Measurements from ENCODE around the gene SGCD.

Gene SGCD

DNA sequence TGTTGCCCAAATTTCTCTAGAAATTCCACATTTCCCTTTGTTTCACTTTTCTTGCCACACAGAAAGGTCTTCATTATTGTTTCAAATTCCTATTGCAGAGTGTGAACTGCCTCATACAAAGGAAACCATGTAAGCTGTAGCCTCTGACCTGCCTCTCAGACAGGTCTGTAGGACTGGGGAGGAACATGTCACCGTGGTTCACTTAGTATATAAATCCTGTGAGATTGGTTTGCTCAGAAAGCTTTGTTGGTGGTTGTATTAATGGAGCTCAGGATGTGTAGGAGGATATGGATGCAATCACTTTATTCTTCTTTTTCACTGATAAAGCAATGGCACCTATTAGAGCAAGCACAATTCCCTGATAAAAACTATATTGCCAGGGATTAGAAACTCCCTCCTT is 4.2 kb downstream of the SGCD start:
- Histone ChIP-seq H3K27me3 (no peaks in the 10 kb centered on the region), H3K36me3 (no peaks in the 10 kb centered on the region), H3K9me3 (no peaks in the 10 kb centered on the region), H3K4me3 (ENCODE audit: low read depth, low read length) (no peak overlapping the region), H3K4me1 (no peaks in the 10 kb centered on the region)
- no peak for DNase-seq
- TF ChIP-seq, protein P1, sequence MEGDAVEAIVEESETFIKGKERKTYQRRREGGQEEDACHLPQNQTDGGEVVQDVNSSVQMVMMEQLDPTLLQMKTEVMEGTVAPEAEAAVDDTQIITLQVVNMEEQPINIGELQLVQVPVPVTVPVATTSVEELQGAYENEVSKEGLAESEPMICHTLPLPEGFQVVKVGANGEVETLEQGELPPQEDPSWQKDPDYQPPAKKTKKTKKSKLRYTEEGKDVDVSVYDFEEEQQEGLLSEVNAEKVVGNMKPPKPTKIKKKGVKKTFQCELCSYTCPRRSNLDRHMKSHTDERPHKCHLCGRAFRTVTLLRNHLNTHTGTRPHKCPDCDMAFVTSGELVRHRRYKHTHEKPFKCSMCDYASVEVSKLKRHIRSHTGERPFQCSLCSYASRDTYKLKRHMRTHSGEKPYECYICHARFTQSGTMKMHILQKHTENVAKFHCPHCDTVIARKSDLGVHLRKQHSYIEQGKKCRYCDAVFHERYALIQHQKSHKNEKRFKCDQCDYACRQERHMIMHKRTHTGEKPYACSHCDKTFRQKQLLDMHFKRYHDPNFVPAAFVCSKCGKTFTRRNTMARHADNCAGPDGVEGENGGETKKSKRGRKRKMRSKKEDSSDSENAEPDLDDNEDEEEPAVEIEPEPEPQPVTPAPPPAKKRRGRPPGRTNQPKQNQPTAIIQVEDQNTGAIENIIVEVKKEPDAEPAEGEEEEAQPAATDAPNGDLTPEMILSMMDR (IDR thresholded peaks at IDR 0.05; ENCODE audit: low read depth, low read length) = no peak

DNA sequence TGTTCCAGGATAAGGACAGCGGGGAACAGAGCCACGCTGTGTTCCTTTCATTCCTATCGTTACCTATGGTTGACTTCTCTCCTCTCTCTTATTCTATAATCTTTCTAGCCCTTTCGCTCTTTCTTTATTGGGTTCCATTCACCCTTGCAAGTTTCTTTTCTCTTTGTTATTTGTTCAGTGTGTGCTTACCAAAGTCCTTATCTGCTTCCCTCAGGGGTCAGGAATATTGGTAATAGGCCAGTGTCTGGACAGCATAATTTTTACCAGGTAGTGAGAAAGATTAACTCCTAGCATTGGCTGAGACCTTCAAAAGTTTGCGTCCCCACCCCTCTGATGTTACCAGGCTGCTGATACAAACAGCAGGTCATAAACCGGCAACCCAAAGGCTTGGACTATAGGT is 4.9 kb downstream of the SGCD start:
- H3K27me3 ChIP-seq = no peaks in the 10 kb centered on the region
- H3K4me1 ChIP-seq = no peaks in the 10 kb centered on the region
- no peak for DNase-seq
- H3K9me3 ChIP-seq = no peaks in the 10 kb centered on the region
- no peak overlapping the region for H3K4me3 ChIP-seq (ENCODE audit: low read depth, low read length)
- no peaks in the 10 kb centered on the region for H3K36me3 ChIP-seq
- TF ChIP-seq, protein P1 (IDR thresholded peaks at IDR 0.05; ENCODE audit: low read depth, low read length) = no peak

DNA sequence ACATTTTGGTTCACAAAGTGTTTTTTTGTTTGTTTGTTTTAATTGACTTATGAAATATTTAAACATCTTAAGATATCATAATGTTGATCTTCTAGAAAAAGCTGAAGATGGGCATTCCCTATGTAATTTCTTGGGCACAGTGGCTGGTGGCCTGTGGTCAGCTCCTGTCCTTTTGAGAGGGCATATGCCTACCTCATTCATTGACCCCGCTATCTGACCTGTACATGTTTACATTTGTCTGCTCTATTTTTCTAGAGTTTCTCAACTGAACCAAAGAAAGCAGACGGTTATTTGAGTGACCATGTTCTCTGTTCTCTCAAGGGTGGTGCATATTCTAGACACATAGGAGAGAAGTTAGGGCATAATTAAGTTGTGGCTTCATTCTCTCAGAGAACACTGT is 5.3 kb downstream of the SGCD start:
- no peaks in the 10 kb centered on the region for H3K36me3 ChIP-seq
- H3K9me3 ChIP-seq = no peaks in the 10 kb centered on the region
- TF ChIP-seq, protein P1 (IDR thresholded peaks at IDR 0.05; ENCODE audit: low read depth, low read length) = no peak
- no peak overlapping the region for H3K4me3 ChIP-seq (ENCODE audit: low read depth, low read length)
- no peaks in the 10 kb centered on the region for H3K27me3 ChIP-seq
- DNase-seq = no peak
- no peaks in the 10 kb centered on the region for H3K4me1 ChIP-seq

DNA sequence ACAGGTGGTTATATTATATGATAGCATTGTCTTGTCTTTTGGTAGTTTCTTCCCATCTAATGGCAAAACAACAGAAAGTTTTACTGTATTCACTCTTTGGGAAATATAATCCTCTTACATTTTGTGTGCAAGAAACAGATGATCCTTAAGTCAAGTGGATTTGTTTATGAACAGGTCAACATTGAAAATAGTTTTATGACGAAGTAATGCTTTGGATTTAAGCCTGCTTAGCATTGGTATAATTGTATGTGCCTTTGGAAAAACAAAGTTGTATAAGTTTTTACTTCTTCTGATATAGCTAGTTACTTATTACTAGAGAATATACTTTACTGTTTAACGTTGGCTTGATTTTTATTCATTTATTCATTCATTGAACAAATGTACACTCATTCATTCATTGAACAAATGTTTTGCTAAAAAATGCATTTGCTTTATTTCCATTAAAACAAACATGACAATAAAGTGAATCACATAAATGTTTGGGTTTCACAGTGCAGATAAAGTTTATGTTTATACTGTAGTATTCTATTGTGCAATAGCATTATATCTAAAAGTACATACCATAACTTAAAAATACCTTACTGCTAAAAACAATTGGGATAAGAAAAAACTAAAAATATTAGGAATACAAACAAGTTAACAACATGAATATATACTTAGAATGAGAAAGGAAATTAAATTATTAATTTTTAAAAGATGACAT is 12.3 kb downstream of the SGCD start:
- Histone ChIP-seq H3K27me3 (no peaks in the 10 kb centered on the region), H3K4me3 (ENCODE audit: low read depth, low read length) (no peak overlapping the region), H3K36me3 (no peaks in the 10 kb centered on the region), H3K4me1 (no peaks in the 10 kb centered on the region), H3K9me3 (no peaks in the 10 kb centered on the region)
- TF ChIP-seq, protein P1 (IDR thresholded peaks at IDR 0.05; ENCODE audit: low read depth, low read length) = no peak
- DNase-seq = no peak

DNA sequence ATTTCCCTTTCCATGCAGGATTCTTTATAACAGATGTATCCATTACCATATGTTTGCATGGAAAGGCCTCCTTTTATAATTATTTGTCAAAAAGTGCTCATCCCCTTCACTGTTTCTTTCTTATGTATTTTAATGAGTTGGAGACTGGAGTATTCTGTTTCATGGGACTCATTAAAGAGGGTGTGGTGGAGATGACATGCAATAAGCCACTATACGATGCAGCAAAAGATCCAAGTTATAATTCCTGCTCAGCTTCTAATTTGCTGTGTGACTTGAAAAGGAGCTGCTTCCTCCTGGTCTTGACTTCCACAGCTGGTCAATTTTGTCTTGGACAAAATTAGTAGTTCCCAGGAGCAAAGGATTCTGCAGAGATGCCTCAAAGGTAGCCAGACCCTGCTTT is 13.9 kb downstream of the SGCD start:
- Histone ChIP-seq H3K4me1 (no peaks in the 10 kb centered on the region), H3K4me3 (ENCODE audit: low read depth, low read length) (no peak overlapping the region), H3K36me3 (no peaks in the 10 kb centered on the region), H3K27me3 (no peaks in the 10 kb centered on the region), H3K9me3 (no peaks in the 10 kb centered on the region)
- DNase-seq = no peak
- TF ChIP-seq, protein P1 (IDR thresholded peaks at IDR 0.05; ENCODE audit: low read depth, low read length) = no peak

DNA sequence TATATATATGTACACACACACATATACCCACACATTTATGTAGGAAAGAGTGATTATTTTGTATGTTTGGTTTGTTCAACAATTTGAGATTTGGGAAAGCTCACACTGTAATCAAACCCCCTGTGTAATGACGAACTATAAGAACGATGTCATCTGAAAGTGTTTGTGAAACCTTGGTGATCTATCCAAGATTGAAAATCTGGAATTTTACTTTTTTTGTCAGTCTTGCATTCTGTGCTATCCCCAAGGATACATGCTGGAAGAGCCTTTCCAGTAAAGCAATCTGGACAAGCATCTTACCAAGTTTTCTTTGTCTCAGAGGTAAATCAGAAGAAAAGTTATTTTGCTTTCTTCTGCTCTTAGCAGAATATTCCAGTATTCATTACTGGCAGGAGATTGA is 23.3 kb downstream of the SGCD start:
- Histone ChIP-seq H3K27me3 (no peaks in the 10 kb centered on the region), H3K9me3 (no peaks in the 10 kb centered on the region), H3K4me3 (ENCODE audit: low read depth, low read length) (no peak overlapping the region), H3K4me1 (no peaks in the 10 kb centered on the region), H3K36me3 (no peaks in the 10 kb centered on the region)
- DNase-seq = no peak
- TF ChIP-seq, protein P1 (IDR thresholded peaks at IDR 0.05; ENCODE audit: low read depth, low read length) = no peak

All from BE2C (cell line).